HepG2 (cell line): Measurements from ENCODE around the gene ZBTB7A. TPM values are rescaled to one million over a fixed set of nuclear protein-coding genes. Genes with fewer than 3 reads are reported as not detected.

ENCODE experiments used
- ATAC-seq: fragments of 200-7000 bp; cut with Tn5 transposase; 3 replicates; pipeline ENCODE4 v1.9.1; 2020; ENCODE audit warnings: mild to moderate bottlenecking, moderate library complexity
- BruUV-seq: library from RNA; stranded (reverse); fragments of 400-500 nt; replicated peaks from 2 replicates; lab custom pipeline; 2021; lab: Mats Ljungman, UMichigan
- CTCF ChIA-PET: fragments of 300-600 bp; formaldehyde crosslinking; extraction: SDS; loops from one replicate; lab custom pipeline; 2021; ENCODE audit warnings: low total read pairs, inconsistent platforms, low intra/inter-chr PET ratio; lab: Yijun Ruan, JAX
- POLR2A ChIA-PET: fragments of 350-600 bp; sonication (Branson Sonifier 250); formaldehyde crosslinking; loops from one replicate; lab custom pipeline; 2020; ENCODE audit warnings: antibody characterized with exemption, inconsistent platforms; lab: Yijun Ruan, JAX
- DNase-seq: peaks from one replicate; pipeline ENCODE4 v3.0.0-alpha.2; 2015; ENCODE audit warnings: low spot score
- FAIRE-seq: peaks from 3 replicates; lab custom pipeline; 2011; peaks lifted over from hg19 to GRCh38; lab: Jason Lieb, UNC
- H2AFZ ChIP-seq: one replicate; pipeline ENCODE4 v1.6.1; 2011; ENCODE audit warnings: low read length, inconsistent platforms
- H3K27ac ChIP-seq: fragments of 300-600 bp; 3 replicates; pipeline ENCODE4 v1.8.0; 2011; ENCODE audit warnings: mixed run types, mild to moderate bottlenecking, mixed read lengths, low read length, inconsistent platforms; ENCODE audit not compliant: insufficient read depth; ENCODE audit errors: extremely low read length
- H3K27me3 ChIP-seq, 2 experiments: fragments of 200-600 bp in 1 of 2; 2 replicates in 1 of 2; 3 replicates in 1 of 2; pipeline versions ENCODE4 v1.6.0 to v1.8.0; 2011; ENCODE audit warnings: low read length in 2 of 2, mild to moderate bottlenecking in 2 of 2, moderate library complexity in 2 of 2, inconsistent platforms in 1 of 2; ENCODE audit not compliant: insufficient read depth in 2 of 2, control insufficient read depth in 1 of 2
- H3K36me3 ChIP-seq, 2 experiments: fragments of 200-600 bp in 1 of 2; replicated peaks in 1 of 2; 2 replicates in 1 of 2; 3 replicates in 1 of 2; pipeline versions ENCODE4 v1.5.1 to v1.8.0; 2011; ENCODE audit warnings: low read length in 2 of 2, inconsistent platforms in 1 of 2; ENCODE audit not compliant: insufficient read depth in 2 of 2, control insufficient read depth in 1 of 2
- H3K4me1 ChIP-seq: 2 replicates; pipeline ENCODE4 v1.5.1; 2012; ENCODE audit warnings: low read length, inconsistent platforms; ENCODE audit not compliant: insufficient read depth
- H3K4me2 ChIP-seq: 2 replicates; pipeline ENCODE4 v1.6.0; 2011; ENCODE audit warnings: low read depth, low read length, inconsistent platforms
- H3K4me3 ChIP-seq, 3 experiments: fragments of 200-600 bp in 1 of 3; sonication (generic), shearing (Covaris generic) in 1 of 3; replicated peaks in 1 of 3; 2 replicates each; pipeline ENCODE4 v1.5.1; 2011 to 2016; ENCODE audit warnings: low read length in 3 of 3, inconsistent platforms in 2 of 3, low read depth in 2 of 3, mild to moderate bottlenecking in 2 of 3, control low read depth in 1 of 3, mixed read lengths in 1 of 3; ENCODE audit not compliant: insufficient read depth in 1 of 3
- H3K79me2 ChIP-seq: one replicate; pipeline ENCODE4 v1.6.1; 2011; ENCODE audit warnings: low read length, inconsistent platforms; ENCODE audit not compliant: insufficient read depth
- H3K9ac ChIP-seq: 2 replicates; pipeline ENCODE4 v1.6.0; 2011; ENCODE audit warnings: mild to moderate bottlenecking, low read depth, low read length, inconsistent platforms; ENCODE audit not compliant: insufficient read depth
- H3K9me3 ChIP-seq: 2 replicates; pipeline ENCODE4 v1.5.1; 2012; ENCODE audit warnings: mild to moderate bottlenecking, low read length
- H4K20me1 ChIP-seq: 2 replicates; pipeline ENCODE4 v1.6.0; 2011; ENCODE audit warnings: inconsistent platforms, mild to moderate bottlenecking, low read length, moderate library complexity; ENCODE audit not compliant: insufficient read depth
- CBFB ChIP-seq: sonication (generic); formaldehyde crosslinking; IDR thresholded peaks from 2 replicates; pipeline ENCODE4 v1.4.0; 2020; ENCODE audit warnings: missing genetic modification reagents
- HMG20A ChIP-seq: IDR thresholded peaks from 2 replicates; pipeline ENCODE4 v1.6.1; 2016; ENCODE audit warnings: borderline replicate concordance
- HNF4A ChIP-seq: sonication (generic); formaldehyde crosslinking; IDR thresholded peaks from 2 replicates; pipeline ENCODE4 v1.4.0; 2020; ENCODE audit warnings: missing genetic modification reagents
- NFYC ChIP-seq: IDR thresholded peaks from 2 replicates; pipeline ENCODE4 v1.6.1; 2016; ENCODE audit warnings: missing genetic modification reagents, missing compliant biosample characterization
- POLR2G ChIP-seq: fragments of 200-400 bp; formaldehyde crosslinking; IDR thresholded peaks from 2 replicates; pipeline ENCODE4 v1.6.1; 2018; ENCODE audit warnings: mild to moderate bottlenecking, low read depth, low read length, moderate library complexity
- TBX3 ChIP-seq: fragments of 450-650 bp; IDR thresholded peaks from 2 replicates; pipeline ENCODE4 v1.6.1; 2017; ENCODE audit warnings: antibody characterized with exemption, mild to moderate bottlenecking, inconsistent platforms, borderline replicate concordance
- TMF1 ChIP-seq: sonication (generic); formaldehyde crosslinking; IDR thresholded peaks from 2 replicates; pipeline ENCODE4 v1.8.1; 2022; ENCODE audit warnings: low read depth, missing genetic modification reagents
- ZFAT ChIP-seq: sonication (generic); formaldehyde crosslinking; conservative IDR thresholded peaks from 2 replicates; pipeline ENCODE4 v1.8.1; 2023; ENCODE audit warnings: missing genetic modification reagents, inconsistent platforms
- ZFP1 ChIP-seq: IDR thresholded peaks from 2 replicates; pipeline ENCODE4 v1.6.1; 2016
- ZFP36 ChIP-seq: fragments of 150-350 bp; IDR thresholded peaks from 2 replicates; pipeline ENCODE4 v1.6.1; 2018; ENCODE audit warnings: borderline replicate concordance, low read length, low read depth; ENCODE audit not compliant: partially characterized antibody
- ZKSCAN5 ChIP-seq: sonication (generic); formaldehyde crosslinking; IDR thresholded peaks from 2 replicates; pipeline ENCODE4 v1.5.1; 2020; ENCODE audit warnings: mild to moderate bottlenecking, missing genetic modification reagents
- ZNF264 ChIP-seq: sonication (generic); formaldehyde crosslinking; IDR thresholded peaks from 2 replicates; pipeline ENCODE4 v1.4.0; 2020; ENCODE audit warnings: missing genetic modification reagents
- ZNF619 ChIP-seq: sonication (generic); formaldehyde crosslinking; IDR thresholded peaks from 2 replicates; pipeline ENCODE4 v1.4.0; 2020; ENCODE audit warnings: mild to moderate bottlenecking, missing genetic modification reagents
- ZNF766 ChIP-seq: sonication (generic); formaldehyde crosslinking; IDR thresholded peaks from 2 replicates; pipeline ENCODE4 v1.5.0; 2020; ENCODE audit warnings: missing genetic modification reagents, borderline replicate concordance
- ZSCAN29 ChIP-seq: sonication (generic); formaldehyde crosslinking; conservative IDR thresholded peaks from 2 replicates; pipeline ENCODE4 v1.4.0; 2020; ENCODE audit warnings: mild to moderate bottlenecking, missing genetic modification reagents
- WGBS: methylation state at CpG from one replicate; pipeline ENCODE4 v1.1.6; 2017; ENCODE audit warnings: low lambda C conversion rate; 5-methylcytosine and 5-hydroxymethylcytosine counted together
- in situ Hi-C: cut with HindIII; loops from 2 replicates; pipeline ENCODE4 v1.10.0; 2017; ENCODE audit warnings: low pct_unique_long_range_greater_than_20kb; ENCODE audit not compliant: extremely low pct_ligation_motif_present
- intact Hi-C: fragments of 100-400 bp; cut with micrococcal nuclease; formaldehyde crosslinking; loops from one replicate; pipeline ENCODE4 v1.10.0; 2022; ENCODE audit not compliant: unreplicated experiment
- polyA plus RNA-seq, 8 experiments: library from polyadenylated mRNA; depleted of rRNA in 3 of 8; stranded (reverse) in 7 of 8; unstranded in 1 of 8; fragments of >200 nt; fragmentation: Illumina TruSeq in 4 of 8; extraction: Trizol in 4 of 8; gene quantifications; 2 replicates each; pipeline versions ENCODE4 v1.2.1 to v1.2.3, GENCODE V29; 2011 to 2016; ENCODE audit warnings: low read depth in 4 of 8, missing spikeins in 1 of 8, mixed read lengths in 1 of 8; ENCODE audit not compliant: insufficient read depth in 1 of 8
- total RNA-seq, 5 experiments: library from RNA; depleted of rRNA; stranded (reverse); fragments of >200 nt; fragmentation: Illumina TruSeq; extraction: Trizol; gene quantifications; 2 replicates each; pipeline ENCODE4 v1.2.3, GENCODE V29; 2016; ENCODE audit warnings: low read depth in 1 of 5
- TF ChIP-seq, protein P1 (sequence below): IDR thresholded peaks from 2 replicates; pipeline ENCODE4 v1.6.1; 2016; ENCODE audit warnings: low read depth, borderline replicate concordance
- TF ChIP-seq, protein P2 (sequence below): sonication (generic); formaldehyde crosslinking; IDR thresholded peaks from 2 replicates; pipeline ENCODE4 v1.5.0; 2020; ENCODE audit warnings: mild to moderate bottlenecking, missing genetic modification reagents

ZBTB7A gene
- total and polyA plus RNA-seq, 2 of the 13 experiments (the other 11 are each of a cell fraction or from before 2014, with no cell fraction given) = 3.6 to 4.0 TPM

DNA sequence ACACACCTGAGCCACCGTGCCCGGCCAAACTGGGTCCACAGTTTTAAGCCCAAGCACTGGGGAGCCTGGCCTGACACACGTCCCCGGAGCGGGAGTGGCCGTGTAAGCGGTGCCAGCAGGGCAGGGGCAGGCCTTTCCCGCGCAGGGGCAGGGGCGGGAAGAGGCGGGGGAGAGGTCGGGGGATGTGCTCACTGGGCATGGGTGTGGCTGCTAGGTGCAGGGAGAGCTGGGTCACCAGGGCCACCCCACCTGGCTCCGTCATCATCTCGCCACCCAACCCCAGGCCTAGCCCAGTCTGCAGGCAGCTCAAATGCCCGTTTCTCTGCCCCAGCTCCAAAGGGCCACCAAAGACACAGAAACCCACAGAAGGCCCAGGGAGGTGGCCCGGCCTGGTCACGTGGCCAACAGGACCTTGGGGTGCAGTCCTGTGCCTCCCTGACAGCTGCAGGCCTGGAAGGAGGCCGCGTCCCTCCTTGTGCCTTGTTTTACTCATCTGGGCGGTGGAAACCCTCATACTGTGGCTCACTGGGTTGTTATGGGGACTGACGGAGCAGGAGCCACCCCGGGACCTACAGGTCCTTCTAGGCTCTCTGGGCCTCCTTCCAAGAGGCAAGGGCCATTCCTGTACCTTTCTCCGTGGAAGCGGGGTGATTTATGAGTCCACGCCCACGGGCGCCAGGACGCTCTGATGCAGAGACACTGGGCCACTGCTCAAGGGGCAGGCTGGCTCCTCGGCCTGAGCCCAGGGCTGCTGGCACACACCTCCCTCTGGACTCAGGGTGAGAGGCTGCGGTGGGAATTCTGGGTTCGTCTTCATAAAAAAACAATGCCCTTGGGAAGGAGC is 29.6 kb upstream of the ZBTB7A start:
- Histone ChIP-seq H3K36me3 (peaks cover 6 to 11% of the 10 kb centered on the region in 2 experiments; a peak in 3 of 5 replicates), H3K9ac (no peak overlapping the region), H2AFZ (no peak overlapping the region), H3K4me2 (no peak overlapping the region), H3K27ac (no peak overlapping the region), H3K4me3 (no peak overlapping the region), H3K9me3 (no peaks in the 10 kb centered on the region), H3K4me1 (no peaks in the 10 kb centered on the region), H3K27me3 (no peaks in the 10 kb centered on the region), H3K79me2 (no peaks in the 10 kb centered on the region), H4K20me1 (no peaks in the 10 kb centered on the region)
- TF ChIP-seq POLR2G (peak; percentile 28; the same call in 1 of the 2 replicates), ZFP36 (no peak)
- DNase-seq (no peak), FAIRE-seq (no peak), ATAC-seq (no peak)
- intact Hi-C loops (no loop called here), in situ Hi-C loops (no loop called here)
- no TSS peak for BruUV-seq
- 94% methylated on average over 28 of the region's 31 CpGs for WGBS
- POLR2A ChIA-PET = no interaction called here
- CTCF ChIA-PET = no interaction called here

DNA sequence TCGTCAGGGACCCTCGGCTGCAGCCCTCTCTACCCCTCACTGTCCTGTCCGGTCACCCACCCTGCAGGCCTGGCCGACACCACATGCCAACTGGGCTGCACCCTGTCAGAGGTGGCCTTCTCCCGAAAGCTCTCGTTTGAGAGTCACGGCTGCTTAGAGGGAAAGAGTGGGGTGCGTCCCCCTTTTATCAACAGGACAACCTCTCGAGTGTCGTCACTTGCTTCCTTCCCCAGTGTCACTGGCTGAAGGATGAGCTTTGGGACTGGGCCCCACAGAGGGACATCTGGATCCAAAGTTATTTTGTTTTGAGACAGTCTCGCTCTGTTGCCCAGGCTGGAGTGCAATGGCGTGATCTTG is 28.8 kb upstream of the ZBTB7A start:
- H2AFZ ChIP-seq = no peak overlapping the region
- 97% methylated on average over 9 of the region's 12 CpGs for WGBS
- no peaks in the 10 kb centered on the region for H3K4me1 ChIP-seq
- CTCF ChIA-PET = no interaction called here
- no peak overlapping the region for H3K9ac ChIP-seq
- no peaks in the 10 kb centered on the region for H3K79me2 ChIP-seq
- POLR2A ChIA-PET = interaction anchor here (1.1 kb wide), 1 partner anchor 9 kb away, joined by 3 read pairs; no protein-coding TSS in a partner anchor
- H4K20me1 ChIP-seq = no peaks in the 10 kb centered on the region
- peaks cover 4 to 7% of the 10 kb centered on the region in 2 experiments; a peak in 3 of 5 replicates for H3K36me3 ChIP-seq
- H3K4me3 ChIP-seq = no peak overlapping the region
- H3K27me3 ChIP-seq = no peaks in the 10 kb centered on the region
- ATAC-seq (no peak), DNase-seq (no peak), FAIRE-seq (no peak)
- BruUV-seq = no TSS peak
- intact Hi-C loops (no loop called here), in situ Hi-C loops (no loop called here)
- no peaks in the 10 kb centered on the region for H3K9me3 ChIP-seq
- no peak overlapping the region for H3K27ac ChIP-seq
- H3K4me2 ChIP-seq = no peak overlapping the region
- TF ChIP-seq, protein P1, sequence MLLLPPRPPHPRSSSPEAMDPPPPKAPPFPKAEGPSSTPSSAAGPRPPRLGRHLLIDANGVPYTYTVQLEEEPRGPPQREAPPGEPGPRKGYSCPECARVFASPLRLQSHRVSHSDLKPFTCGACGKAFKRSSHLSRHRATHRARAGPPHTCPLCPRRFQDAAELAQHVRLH (CRISPR knock-in tag) = no peak
- no peak for TF ChIP-seq HNF4A (CRISPR knock-in tag)
- TF ChIP-seq ZFAT (CRISPR knock-in tag) = no peak
- no peak for TF ChIP-seq NFYC (CRISPR knock-in tag)
- no peak for TF ChIP-seq TBX3
- TF ChIP-seq ZSCAN29 (CRISPR knock-in tag) = no peak
- TF ChIP-seq CBFB (CRISPR knock-in tag) = no peak
- TF ChIP-seq HMG20A (CRISPR knock-in tag) = no peak
- TF ChIP-seq, protein P2, sequence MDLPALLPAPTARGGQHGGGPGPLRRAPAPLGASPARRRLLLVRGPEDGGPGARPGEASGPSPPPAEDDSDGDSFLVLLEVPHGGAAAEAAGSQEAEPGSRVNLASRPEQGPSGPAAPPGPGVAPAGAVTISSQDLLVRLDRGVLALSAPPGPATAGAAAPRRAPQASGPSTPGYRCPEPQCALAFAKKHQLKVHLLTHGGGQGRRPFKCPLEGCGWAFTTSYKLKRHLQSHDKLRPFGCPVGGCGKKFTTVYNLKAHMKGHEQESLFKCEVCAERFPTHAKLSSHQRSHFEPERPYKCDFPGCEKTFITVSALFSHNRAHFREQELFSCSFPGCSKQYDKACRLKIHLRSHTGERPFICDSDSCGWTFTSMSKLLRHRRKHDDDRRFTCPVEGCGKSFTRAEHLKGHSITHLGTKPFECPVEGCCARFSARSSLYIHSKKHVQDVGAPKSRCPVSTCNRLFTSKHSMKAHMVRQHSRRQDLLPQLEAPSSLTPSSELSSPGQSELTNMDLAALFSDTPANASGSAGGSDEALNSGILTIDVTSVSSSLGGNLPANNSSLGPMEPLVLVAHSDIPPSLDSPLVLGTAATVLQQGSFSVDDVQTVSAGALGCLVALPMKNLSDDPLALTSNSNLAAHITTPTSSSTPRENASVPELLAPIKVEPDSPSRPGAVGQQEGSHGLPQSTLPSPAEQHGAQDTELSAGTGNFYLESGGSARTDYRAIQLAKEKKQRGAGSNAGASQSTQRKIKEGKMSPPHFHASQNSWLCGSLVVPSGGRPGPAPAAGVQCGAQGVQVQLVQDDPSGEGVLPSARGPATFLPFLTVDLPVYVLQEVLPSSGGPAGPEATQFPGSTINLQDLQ = no peak
- TF ChIP-seq ZKSCAN5 = no peak
- TF ChIP-seq ZNF264 (CRISPR knock-in tag) = no peak
- no peak for TF ChIP-seq ZNF619 (CRISPR knock-in tag)
- no peak for TF ChIP-seq TMF1 (CRISPR knock-in tag)
- TF ChIP-seq ZNF766 (CRISPR knock-in tag) = no peak
- no peak for TF ChIP-seq ZFP1 (CRISPR knock-in tag)
